Hepatocyte (in vitro differentiated cells): ENCODE results near the gene FICD. TPM values are rescaled to one million over a fixed set of nuclear protein-coding genes. Genes with fewer than 3 reads are reported as not detected.

Experiments
- DNase-seq: peaks from one replicate; pipeline ENCODE4 v3.0.0-alpha.2; 2016; ENCODE audit warnings: low spot score
- H2AFZ ChIP-seq: fragments of 200-600 bp; sonication (generic); 2 replicates; pipeline ENCODE4 v1.6.0; 2016; ENCODE audit warnings: antibody characterized with exemption, mild to moderate bottlenecking
- H3K27ac ChIP-seq: fragments of 200-600 bp; sonication (generic); 2 replicates; pipeline ENCODE4 v1.5.1; 2016; ENCODE audit warnings: mild to moderate bottlenecking
- H3K27me3 ChIP-seq: fragments of 200-600 bp; sonication (generic); 2 replicates; pipeline ENCODE4 v1.6.1; 2016
- H3K36me3 ChIP-seq: fragments of 200-600 bp; sonication (generic); replicated peaks from 2 replicates; pipeline ENCODE4 v1.5.1; 2016; ENCODE audit warnings: low read depth; ENCODE audit not compliant: insufficient read depth
- H3K4me1 ChIP-seq: fragments of 200-600 bp; sonication (generic); 2 replicates; pipeline ENCODE4 v1.5.1; 2016; ENCODE audit warnings: mild to moderate bottlenecking, moderate library complexity; ENCODE audit not compliant: insufficient read depth
- H3K4me2 ChIP-seq: fragments of 200-600 bp; sonication (generic); 2 replicates; pipeline ENCODE4 v1.6.0; 2016
- H3K4me3 ChIP-seq: fragments of 200-600 bp; sonication (generic); 2 replicates; pipeline ENCODE4 v1.5.1; 2016; ENCODE audit warnings: mild to moderate bottlenecking
- H3K79me2 ChIP-seq: fragments of 200-600 bp; sonication (generic); 2 replicates; pipeline ENCODE4 v1.6.0; 2017; ENCODE audit warnings: mild to moderate bottlenecking
- H3K9me2 ChIP-seq: fragments of 200-600 bp; sonication (generic); replicated peaks from 2 replicates; pipeline ENCODE4 v1.6.0; 2017; ENCODE audit warnings: mild to moderate bottlenecking; ENCODE audit not compliant: insufficient read depth
- H3K9me3 ChIP-seq: fragments of 200-600 bp; sonication (generic); 2 replicates; pipeline ENCODE4 v1.5.1; 2016; ENCODE audit warnings: low read depth, mild to moderate bottlenecking
- H4K20me1 ChIP-seq: fragments of 200-600 bp; sonication (generic); 2 replicates; pipeline ENCODE4 v1.6.0; 2016; ENCODE audit warnings: mild to moderate bottlenecking; ENCODE audit not compliant: insufficient read depth, poor library complexity, severe bottlenecking
- CTCF ChIP-seq: fragments of 200-600 bp; sonication (generic); IDR thresholded peaks from 2 replicates; pipeline ENCODE4 v1.5.1; 2016; ENCODE audit warnings: antibody characterized with exemption, mild to moderate bottlenecking; ENCODE audit not compliant: poor library complexity
- EZH2 ChIP-seq: fragments of 200-600 bp; sonication (generic); IDR thresholded peaks from 2 replicates; pipeline ENCODE4 v1.6.1; 2016; ENCODE audit warnings: antibody characterized with exemption, mild to moderate bottlenecking, borderline replicate concordance
- EZH2phosphoT487 ChIP-seq: fragments of 200-600 bp; sonication (generic); IDR thresholded peaks from one replicate; pipeline ENCODE4 v1.6.1; 2018; ENCODE audit warnings: antibody characterized with exemption, mild to moderate bottlenecking, low read depth, moderate library complexity; ENCODE audit not compliant: unreplicated experiment, severe bottlenecking
- WGBS: methylation state at CpG from one replicate; pipeline ENCODE4 v1.1.6; 2016; ENCODE audit warnings: low lambda C conversion rate; ENCODE audit errors: missing lambda C conversion rate; 5-methylcytosine and 5-hydroxymethylcytosine counted together
- polyA plus RNA-seq: library from polyadenylated mRNA; unstranded; fragments of >200 nt; fragmentation: Nextera tagmentation; extraction: Ambion mirVana; gene quantifications from 2 replicates; pipeline ENCODE4 v1.2.1, GENCODE V29; 2016
- total RNA-seq: library from RNA; depleted of rRNA; stranded (reverse); fragments of >200 nt; gene quantifications from 2 replicates; pipeline ENCODE4 v1.2.3, GENCODE V29; 2014

The FICD gene
- total and polyA plus RNA-seq, 2 experiments from 2014 or later = 6.2 to 6.4 TPM

- WGBS = 90% methylated on average over 15 of the region's 15 CpGs
- no peaks in the 10 kb centered on the region for H3K9me3 ChIP-seq
- H3K4me3 ChIP-seq = no peak overlapping the region
- H3K9me2 ChIP-seq = no peaks in the 10 kb centered on the region
- no peaks in the 10 kb centered on the region for H3K36me3 ChIP-seq
- H3K27ac ChIP-seq = no peak overlapping the region
- TF ChIP-seq CTCF (no peak), EZH2phosphoT487 (no peak), EZH2 (no peak)
- no peaks in the 10 kb centered on the region for H3K4me1 ChIP-seq
- no peak for DNase-seq
- H3K4me2 ChIP-seq = no peak overlapping the region
- H3K79me2 ChIP-seq = peaks cover 2% of the 10 kb centered on the region
- H2AFZ ChIP-seq = no peak overlapping the region
- no peaks in the 10 kb centered on the region for H3K27me3 ChIP-seq
- H4K20me1 ChIP-seq = no peaks in the 10 kb centered on the region
These were observed 17.1 kb downstream of the FICD start for GRCh38 chr12:108531929-108532848.

DNA sequence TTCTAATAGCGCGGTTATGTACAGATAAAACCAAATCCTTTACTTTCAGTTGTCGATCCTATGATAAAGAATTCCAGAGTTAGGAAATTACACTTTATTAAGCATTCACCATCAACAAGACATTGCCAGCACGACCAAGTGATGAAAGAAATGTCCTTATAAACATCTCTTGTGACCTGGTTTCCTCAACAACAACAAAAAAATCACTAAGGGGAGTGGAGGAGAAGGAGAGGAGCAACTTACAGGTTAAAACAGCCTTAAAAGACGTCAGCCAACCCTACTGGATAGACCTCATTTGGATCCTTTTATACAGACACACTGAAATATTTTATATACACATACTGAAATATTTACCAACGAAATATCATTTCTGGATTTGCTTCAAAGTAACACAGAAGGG, 23.1 kb downstream of the FICD start:
- H3K79me2 ChIP-seq = peaks cover 43% of the 10 kb centered on the region
- WGBS = 79% methylated on average over 6 of the region's 6 CpGs
- TF ChIP-seq EZH2 (no peak), EZH2phosphoT487 (no peak), CTCF (no peak)

DNA sequence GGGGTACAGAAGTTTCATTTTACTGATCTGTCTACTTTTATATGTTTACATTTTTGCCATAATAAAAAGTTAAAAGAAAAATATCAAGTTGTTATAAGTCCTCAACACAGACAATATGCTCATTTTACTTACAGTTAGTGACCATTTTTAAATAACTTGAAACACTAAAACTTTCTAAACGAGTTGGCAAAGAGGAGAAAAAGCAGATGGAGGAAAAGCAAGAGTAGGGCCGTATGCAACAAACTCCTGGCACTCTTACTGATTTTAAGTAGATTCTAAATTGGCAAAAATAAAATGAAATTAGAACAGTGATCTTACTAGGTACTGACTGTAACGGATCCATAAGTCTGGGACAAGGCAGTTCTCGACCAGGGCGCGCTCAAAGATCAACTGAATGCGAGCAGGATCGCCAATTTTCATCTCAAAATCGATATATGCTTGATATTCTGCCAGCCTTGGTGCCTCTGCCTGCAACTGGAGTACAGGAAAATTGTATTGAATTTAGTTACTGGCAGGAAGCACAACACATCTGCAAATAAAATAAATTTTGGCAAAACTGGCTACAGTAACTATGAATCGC, 23.6 kb downstream of the FICD start:
- H3K36me3 ChIP-seq = no peaks in the 10 kb centered on the region
- no peak overlapping the region for H3K27ac ChIP-seq
- H3K4me3 ChIP-seq = no peak overlapping the region
- H4K20me1 ChIP-seq = peaks cover 8% of the 10 kb centered on the region
- no peak overlapping the region for H3K4me2 ChIP-seq
- no peak for DNase-seq
- H2AFZ ChIP-seq = no peak overlapping the region
- 94% methylated on average over 10 of the region's 10 CpGs for WGBS
- TF ChIP-seq CTCF (no peak), EZH2 (no peak), EZH2phosphoT487 (no peak)
- peaks cover 49% of the 10 kb centered on the region for H3K79me2 ChIP-seq
- H3K9me2 ChIP-seq = no peaks in the 10 kb centered on the region
- H3K27me3 ChIP-seq = no peaks in the 10 kb centered on the region
- H3K9me3 ChIP-seq = no peaks in the 10 kb centered on the region
- H3K4me1 ChIP-seq = no peaks in the 10 kb centered on the region

More for the DNA sequence above, 23.1 kb downstream of the FICD start:
- H3K27ac ChIP-seq = no peak overlapping the region
- no peak overlapping the region for H3K4me2 ChIP-seq
- H3K36me3 ChIP-seq = no peaks in the 10 kb centered on the region
- no peak overlapping the region for H3K4me3 ChIP-seq
- H3K27me3 ChIP-seq = no peaks in the 10 kb centered on the region
- DNase-seq = no peak
- no peak overlapping the region for H2AFZ ChIP-seq
- H3K9me2 ChIP-seq = no peaks in the 10 kb centered on the region
- H3K9me3 ChIP-seq = no peaks in the 10 kb centered on the region
- no peaks in the 10 kb centered on the region for H3K4me1 ChIP-seq
- H4K20me1 ChIP-seq = peaks cover 8% of the 10 kb centered on the region
